ENCODE results near the gene NADSYN1. TPM values are rescaled to one million over a fixed set of nuclear protein-coding genes. Genes with fewer than 3 reads are reported as not detected.

Gene NADSYN1
- total RNA-seq, 4 donors from 2014 or later, result 144 to 271 (median 195) TPM

GRCh38 chr11:71472941-71473792 is 20.2 kb downstream of the NADSYN1 start:
- no peaks in the 10 kb centered on the region for H3K4me1 ChIP-seq
- no peak overlapping the region for H3K4me3 ChIP-seq
- WGBS, 2 donors (ENCODE audit: low coverage in 1 of 2), result 95% methylated on average over 28 of the region's 33 CpGs; no CpG with 5 or more reads in 1 of the 2 donors
- H3K36me3 ChIP-seq, result peaks cover 0 to 45% (median 23%) of the 10 kb centered on the region in 4 donors
- in situ Hi-C loops (cut with MboI; ENCODE audit: low pct_ligation_motif_present in 1 of 4, low pct_unique_long_range_greater_than_20kb in 1 of 4, low sequenced_read_pairs in 3 of 4), result no loop called here
- no peaks in the 10 kb centered on the region for H3K27me3 ChIP-seq
- TF ChIP-seq EP300 (IDR thresholded peaks at IDR 0.05; ENCODE audit: low read depth) (no peak), POLR2AphosphoS5 (IDR thresholded peaks at IDR 0.05) (no peak), CTCF (IDR thresholded peaks at IDR 0.05) (no peak), POLR2A (IDR thresholded peaks at IDR 0.05) (no peak)
- no peak for DNase-seq
- H3K9me3 ChIP-seq, result no peaks in the 10 kb centered on the region
- H3K27ac ChIP-seq, result no peak overlapping the region
- intact Hi-C loops (cut with DNase I; ENCODE audit: low total_unique reads), result no loop called here

DNA sequence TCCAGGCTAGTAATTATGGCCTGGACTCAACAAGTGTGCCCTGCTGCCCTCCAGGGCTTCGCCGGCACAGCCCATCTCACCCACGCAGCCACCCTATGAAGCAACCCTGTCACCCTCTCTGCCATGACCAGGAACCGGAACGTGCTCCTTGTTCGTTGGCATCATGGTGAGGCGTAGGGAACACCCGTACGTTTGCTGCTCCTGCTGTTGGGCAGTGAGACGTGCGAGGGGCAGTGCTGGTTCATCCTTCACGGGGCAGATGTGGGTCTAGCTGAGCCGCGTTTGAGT is 20.7 kb downstream of the NADSYN1 start:
- H3K27ac ChIP-seq, result no peak overlapping the region
- H3K4me1 ChIP-seq, result no peaks in the 10 kb centered on the region
- H3K4me3 ChIP-seq, result no peak overlapping the region
- H3K27me3 ChIP-seq, result no peaks in the 10 kb centered on the region
- TF ChIP-seq CTCF (IDR thresholded peaks at IDR 0.05), result no peak
- TF ChIP-seq POLR2AphosphoS5 (IDR thresholded peaks at IDR 0.05), result no peak
- no peak for TF ChIP-seq EP300 (IDR thresholded peaks at IDR 0.05; ENCODE audit: low read depth)
- no peak for TF ChIP-seq POLR2A (IDR thresholded peaks at IDR 0.05)
- peaks cover 0 to 43% (median 26%) of the 10 kb centered on the region in 4 donors for H3K36me3 ChIP-seq
- 99% methylated on average over 13 of the region's 14 CpGs; no CpG with 5 or more reads in 1 of the 2 donors for WGBS, 2 donors (ENCODE audit: low coverage in 1 of 2)
- intact Hi-C loops (cut with DNase I; ENCODE audit: low total_unique reads), result no loop called here
- DNase-seq, result no peak
- in situ Hi-C loops (cut with MboI; ENCODE audit: low pct_ligation_motif_present in 1 of 4, low pct_unique_long_range_greater_than_20kb in 1 of 4, low sequenced_read_pairs in 3 of 4), result no loop called here
- no peaks in the 10 kb centered on the region for H3K9me3 ChIP-seq

DNA sequence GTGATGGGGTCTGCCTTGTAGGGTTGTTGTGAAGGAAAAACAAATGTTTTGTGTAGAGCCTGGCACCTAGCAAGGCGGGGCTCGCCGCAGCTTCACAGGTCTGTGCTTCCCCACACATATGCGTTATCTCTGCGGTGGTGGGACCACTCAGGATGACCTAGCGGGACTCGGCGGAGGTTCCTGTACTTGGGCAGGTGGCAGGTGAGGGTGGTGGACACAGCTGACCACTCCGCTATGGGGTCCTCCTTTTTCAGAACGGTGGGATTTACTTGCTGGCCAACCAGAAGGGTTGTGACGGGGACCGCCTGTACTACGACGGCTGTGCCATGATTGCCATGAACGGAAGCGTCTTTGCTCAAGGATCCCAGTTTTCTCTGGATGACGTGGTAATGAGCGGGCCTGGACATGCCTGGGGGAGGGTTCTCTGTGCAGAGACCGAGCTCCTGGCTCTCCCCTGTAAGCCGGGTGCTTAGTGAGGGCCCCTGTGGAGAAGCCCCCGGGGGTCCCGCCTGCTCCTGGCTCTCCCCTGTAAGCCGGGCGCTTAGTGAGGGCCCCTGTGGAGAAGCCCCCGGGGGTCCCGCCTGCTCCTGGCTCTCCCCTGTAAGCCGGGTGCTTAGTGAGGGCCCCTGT is 21.3 kb downstream of the NADSYN1 start:
- Histone ChIP-seq H3K4me3 (no peak overlapping the region), H3K27ac (no peak overlapping the region), H3K4me1 (no peaks in the 10 kb centered on the region), H3K27me3 (no peaks in the 10 kb centered on the region), H3K9me3 (no peaks in the 10 kb centered on the region), H3K36me3 (peaks cover 0 to 44% (median 25%) of the 10 kb centered on the region in 4 donors)
- intact Hi-C loops (cut with DNase I; ENCODE audit: low total_unique reads) (no loop called here), in situ Hi-C loops (cut with MboI; ENCODE audit: low pct_ligation_motif_present in 1 of 4, low pct_unique_long_range_greater_than_20kb in 1 of 4, low sequenced_read_pairs in 3 of 4) (no loop called here)
- no peak for TF ChIP-seq POLR2AphosphoS5 (IDR thresholded peaks at IDR 0.05)
- TF ChIP-seq EP300 (IDR thresholded peaks at IDR 0.05; ENCODE audit: low read depth), result no peak
- no peak for TF ChIP-seq POLR2A (IDR thresholded peaks at IDR 0.05)
- TF ChIP-seq CTCF (IDR thresholded peaks at IDR 0.05), result no peak
- DNase-seq, result no peak
- WGBS, 2 donors (ENCODE audit: low coverage in 1 of 2), result 95% methylated on average over 22 of the region's 27 CpGs; no CpG with 5 or more reads in 1 of the 2 donors

DNA sequence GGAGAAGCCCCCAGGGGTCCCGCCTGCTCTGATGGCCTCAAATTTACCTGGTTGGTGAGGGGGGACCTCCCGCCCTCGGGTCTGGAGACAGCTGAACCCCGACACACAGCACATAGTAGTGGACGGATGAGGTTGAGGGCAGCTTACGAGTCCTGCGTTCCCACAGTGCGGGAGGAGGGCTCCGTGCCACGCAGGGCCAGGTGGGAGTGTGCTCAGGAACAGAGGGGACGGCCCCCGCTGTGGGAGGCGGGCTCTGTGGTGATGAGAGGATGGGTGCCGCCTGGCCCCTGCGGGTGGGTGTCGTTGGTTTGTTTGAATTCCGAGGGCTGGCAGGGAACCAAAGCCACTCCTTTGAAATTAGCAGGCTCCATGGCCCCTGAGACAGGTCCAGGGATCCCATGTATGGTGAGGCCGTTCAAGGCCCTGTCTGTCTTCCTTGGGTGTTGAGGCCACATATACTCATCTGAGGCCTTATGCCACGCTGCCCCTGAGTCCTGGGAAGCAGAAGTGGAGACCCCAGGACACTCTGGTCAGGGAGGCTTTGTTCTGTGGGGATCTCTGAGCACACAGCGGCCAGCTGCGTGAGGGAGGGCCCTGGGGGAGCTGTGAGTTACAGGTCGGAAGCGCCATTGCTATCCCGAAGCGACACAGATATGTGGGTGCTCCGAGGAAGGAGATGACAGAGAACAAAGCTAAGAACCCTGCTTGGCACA is 21.9 kb downstream of the NADSYN1 start:
- WGBS, 2 donors (ENCODE audit: low coverage in 1 of 2), result 93 to 97% methylated on average over 12 to 26 of the region's 26 CpGs
- intact Hi-C loops (cut with DNase I; ENCODE audit: low total_unique reads), result no loop called here
- H3K36me3 ChIP-seq, result peaks cover 0 to 49% (median 25%) of the 10 kb centered on the region in 4 donors
- in situ Hi-C loops (cut with MboI; ENCODE audit: low pct_ligation_motif_present in 1 of 4, low pct_unique_long_range_greater_than_20kb in 1 of 4, low sequenced_read_pairs in 3 of 4), result no loop called here
- TF ChIP-seq CTCF (IDR thresholded peaks at IDR 0.05), result no peak
- TF ChIP-seq POLR2AphosphoS5 (IDR thresholded peaks at IDR 0.05), result no peak
- TF ChIP-seq EP300 (IDR thresholded peaks at IDR 0.05; ENCODE audit: low read depth), result no peak
- TF ChIP-seq POLR2A (IDR thresholded peaks at IDR 0.05), result no peak
- H3K27me3 ChIP-seq, result no peaks in the 10 kb centered on the region
- H3K4me3 ChIP-seq, result no peak overlapping the region
- no peak overlapping the region for H3K27ac ChIP-seq
- H3K4me1 ChIP-seq, result no peaks in the 10 kb centered on the region
- H3K9me3 ChIP-seq, result no peaks in the 10 kb centered on the region
- DNase-seq, result no peak

Measured in transverse colon (tissue), 4 donors.